Neutrophil (primary cell): Measurements from ENCODE around the gene COL4A1.
"Not testable (repeated sequence)": the region's sequence is repeated elsewhere in the genome, so short reads cannot be mapped to it uniquely, and the experiment has no call there.

ENCODE experiments used
- H3K27ac ChIP-seq: fragments of 200-600 bp; sonication (generic); 2 replicates; pipeline ENCODE4 v1.5.1; 2016; ENCODE audit warnings: mild to moderate bottlenecking, moderate library complexity
- H3K27me3 ChIP-seq: fragments of 200-600 bp; sonication (generic); 2 replicates; pipeline ENCODE4 v1.6.0; 2016; ENCODE audit warnings: mild to moderate bottlenecking
- H3K36me3 ChIP-seq: fragments of 200-600 bp; sonication (generic); 2 replicates; pipeline ENCODE4 v1.5.1; 2017
- H3K4me1 ChIP-seq, 2 experiments: fragments of 200-600 bp in 1 of 2; sonication (generic) in 1 of 2; 1 replicate in 1 of 2; 2 replicates in 1 of 2; pipeline versions ENCODE4 v1.5.1 to v1.6.1; 2013 to 2016; ENCODE audit warnings: low read depth in 1 of 2, low read length in 1 of 2, mild to moderate bottlenecking in 1 of 2, moderate library complexity in 1 of 2; ENCODE audit not compliant: control insufficient read depth in 1 of 2, insufficient read depth in 1 of 2
- H3K4me3 ChIP-seq, 2 experiments: fragments of 200-600 bp in 1 of 2; sonication (generic) in 1 of 2; 1 replicate in 1 of 2; 2 replicates in 1 of 2; pipeline ENCODE4 v1.5.1; 2013 to 2016; ENCODE audit warnings: low read depth in 1 of 2, low read length in 1 of 2, mild to moderate bottlenecking in 1 of 2, moderate library complexity in 1 of 2
- H3K9me3 ChIP-seq: fragments of 200-600 bp; sonication (generic); 2 replicates; pipeline ENCODE4 v1.5.1; 2016
- TF ChIP-seq, protein P1 (sequence below): fragments of 200-600 bp; sonication (generic); IDR thresholded peaks from 2 replicates; pipeline ENCODE4 v1.5.1; 2016; ENCODE audit warnings: antibody characterized with exemption

COL4A1 gene

DNA sequence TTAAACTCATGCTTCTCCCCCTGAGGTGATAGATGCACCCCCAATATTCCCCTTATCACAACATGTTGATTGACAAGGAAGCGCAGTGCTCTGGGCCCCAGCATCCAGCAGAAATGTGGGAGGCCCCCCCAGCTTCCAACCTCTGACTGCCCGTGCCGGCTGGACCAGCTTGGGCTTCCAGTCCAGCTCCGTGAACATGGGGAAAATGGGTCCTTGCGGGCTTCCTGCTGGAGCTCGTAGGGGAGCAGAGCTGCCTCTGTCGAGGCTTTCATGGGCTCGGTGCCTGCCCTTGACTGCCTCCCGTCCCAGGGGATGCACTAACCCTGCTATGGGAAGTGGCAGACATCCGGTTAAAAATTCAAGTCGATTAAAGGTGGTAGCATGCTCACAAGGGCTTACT lies 188.9 kb downstream of the COL4A1 start:
- Histone ChIP-seq H3K36me3 (no peaks in the 10 kb centered on the region), H3K27ac (no peak overlapping the region), H3K27me3 (peaks cover 27% of the 10 kb centered on the region), H3K4me3 (no peak overlapping the region), H3K9me3 (no peaks in the 10 kb centered on the region), H3K4me1 (peaks cover 11% of the 10 kb centered on the region in 2 experiments)
- TF ChIP-seq, protein P1, sequence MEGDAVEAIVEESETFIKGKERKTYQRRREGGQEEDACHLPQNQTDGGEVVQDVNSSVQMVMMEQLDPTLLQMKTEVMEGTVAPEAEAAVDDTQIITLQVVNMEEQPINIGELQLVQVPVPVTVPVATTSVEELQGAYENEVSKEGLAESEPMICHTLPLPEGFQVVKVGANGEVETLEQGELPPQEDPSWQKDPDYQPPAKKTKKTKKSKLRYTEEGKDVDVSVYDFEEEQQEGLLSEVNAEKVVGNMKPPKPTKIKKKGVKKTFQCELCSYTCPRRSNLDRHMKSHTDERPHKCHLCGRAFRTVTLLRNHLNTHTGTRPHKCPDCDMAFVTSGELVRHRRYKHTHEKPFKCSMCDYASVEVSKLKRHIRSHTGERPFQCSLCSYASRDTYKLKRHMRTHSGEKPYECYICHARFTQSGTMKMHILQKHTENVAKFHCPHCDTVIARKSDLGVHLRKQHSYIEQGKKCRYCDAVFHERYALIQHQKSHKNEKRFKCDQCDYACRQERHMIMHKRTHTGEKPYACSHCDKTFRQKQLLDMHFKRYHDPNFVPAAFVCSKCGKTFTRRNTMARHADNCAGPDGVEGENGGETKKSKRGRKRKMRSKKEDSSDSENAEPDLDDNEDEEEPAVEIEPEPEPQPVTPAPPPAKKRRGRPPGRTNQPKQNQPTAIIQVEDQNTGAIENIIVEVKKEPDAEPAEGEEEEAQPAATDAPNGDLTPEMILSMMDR, result no peak

DNA sequence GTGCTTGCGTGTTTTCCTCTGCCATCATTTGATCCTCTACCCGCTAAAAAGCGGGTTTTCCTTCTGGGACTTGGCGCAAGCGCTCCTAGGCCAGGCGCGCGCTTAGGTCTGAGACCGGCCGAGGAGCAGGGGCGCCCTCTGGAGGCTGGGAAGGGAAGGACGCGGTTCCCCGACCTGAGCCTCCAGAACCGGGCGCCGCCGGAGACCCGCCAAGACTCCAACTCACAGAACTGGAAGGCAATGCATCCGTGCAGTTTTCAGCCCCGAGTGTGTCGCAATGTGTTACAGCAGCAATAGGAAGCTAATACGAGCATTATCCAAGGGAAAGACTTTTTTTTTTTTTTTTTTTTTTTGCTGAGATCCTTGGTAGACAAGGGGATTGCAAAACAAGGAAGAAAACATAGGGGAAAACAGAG lies 190.9 kb downstream of the COL4A1 start:
- no peaks in the 10 kb centered on the region for H3K36me3 ChIP-seq
- no peak overlapping the region for H3K27ac ChIP-seq
- peaks cover 8% of the 10 kb centered on the region for H3K27me3 ChIP-seq
- peaks cover 14 to 15% of the 10 kb centered on the region in 2 experiments for H3K4me1 ChIP-seq
- H3K4me3 ChIP-seq, result peak overlapping the region in 1 of 2 experiments; percentile 23
- H3K9me3 ChIP-seq, result no peaks in the 10 kb centered on the region
- TF ChIP-seq, protein P1, result peak; percentile 86

DNA sequence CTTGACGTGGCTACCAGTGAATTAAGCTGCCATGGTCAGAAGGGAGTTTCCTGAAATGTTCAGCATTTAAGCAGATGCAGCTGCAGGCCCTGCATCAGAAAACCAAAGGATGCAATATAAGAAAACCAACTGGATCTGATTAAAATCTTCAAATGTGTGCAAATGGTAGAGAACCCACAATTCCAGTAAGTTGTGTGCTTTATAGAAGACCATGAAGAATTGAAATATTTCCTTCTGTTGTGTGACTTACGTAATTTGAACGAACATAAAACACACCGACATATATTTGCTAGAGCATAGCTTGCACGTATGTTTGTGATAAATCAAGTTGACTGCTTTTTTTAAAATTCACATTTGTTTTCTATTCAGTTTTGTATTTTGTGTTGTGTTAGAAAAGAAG lies 191.4 kb downstream of the COL4A1 start:
- no peaks in the 10 kb centered on the region for H3K9me3 ChIP-seq
- H3K27me3 ChIP-seq, result peaks cover 4% of the 10 kb centered on the region
- TF ChIP-seq, protein P1, result no peak
- no peak overlapping the region for H3K27ac ChIP-seq
- H3K4me3 ChIP-seq, result no peak overlapping the region
- H3K4me1 ChIP-seq, result peaks cover 14 to 15% of the 10 kb centered on the region in 2 experiments
- no peaks in the 10 kb centered on the region for H3K36me3 ChIP-seq

DNA sequence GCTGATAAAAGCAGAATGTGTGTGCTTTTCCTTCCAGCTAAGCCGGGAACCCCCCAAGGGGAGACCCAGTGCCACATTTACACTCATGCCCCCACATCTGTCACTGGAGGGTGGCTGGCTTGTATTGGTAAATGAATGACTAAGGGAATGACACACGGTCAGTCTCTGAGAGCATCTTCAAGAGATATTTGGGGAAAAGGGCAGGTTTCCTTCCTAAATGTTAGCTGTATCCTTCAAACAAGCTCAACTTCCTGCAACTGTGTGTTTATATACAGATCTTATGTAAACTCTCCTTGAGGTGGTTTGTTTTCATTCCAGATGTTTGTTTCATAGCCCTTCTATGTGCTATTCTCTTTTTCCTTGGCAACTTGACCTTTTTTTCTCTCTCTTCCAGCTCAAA lies 192.6 kb downstream of the COL4A1 start:
- Histone ChIP-seq H3K27me3 (no peaks in the 10 kb centered on the region), H3K4me3 (no peak overlapping the region), H3K9me3 (no peaks in the 10 kb centered on the region), H3K4me1 (peaks cover 14 to 15% of the 10 kb centered on the region in 2 experiments), H3K27ac (no peak overlapping the region), H3K36me3 (no peaks in the 10 kb centered on the region)
- TF ChIP-seq, protein P1, result no peak

DNA sequence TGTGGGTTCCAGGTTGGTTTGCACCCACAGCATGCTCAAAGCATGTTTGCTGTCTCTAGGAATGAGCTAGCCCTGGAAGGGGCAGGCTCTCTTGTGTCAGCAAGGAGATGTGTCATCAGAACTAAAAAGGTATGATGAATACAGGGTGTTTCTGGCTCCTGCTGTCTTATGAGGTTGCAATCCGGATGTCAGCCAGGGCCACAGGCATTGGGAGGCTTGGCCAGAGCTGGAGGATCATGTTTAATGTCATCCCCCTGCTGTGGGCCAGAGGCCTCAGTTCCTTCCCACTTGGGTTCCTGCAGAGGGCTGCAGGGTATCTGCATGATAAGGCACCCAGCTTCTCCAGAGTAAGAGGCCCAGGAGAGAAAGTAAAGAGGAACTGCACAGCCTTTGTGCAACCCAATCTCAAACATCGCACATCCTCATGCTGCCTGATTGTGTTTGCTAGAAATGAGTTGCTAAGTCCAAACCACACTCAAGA lies 193.6 kb downstream of the COL4A1 start:
- Histone ChIP-seq H3K4me3 (no peak overlapping the region), H3K27ac (no peak overlapping the region), H3K27me3 (no peaks in the 10 kb centered on the region), H3K4me1 (peaks cover 14 to 15% of the 10 kb centered on the region in 2 experiments), H3K9me3 (no peaks in the 10 kb centered on the region), H3K36me3 (no peaks in the 10 kb centered on the region)
- TF ChIP-seq, protein P1, result no peak

GRCh38 chr13:110112379-110112778 lies 194.6 kb downstream of the COL4A1 start:
- not testable (repeated sequence) for H3K27ac ChIP-seq, H3K4me3 ChIP-seq, H3K9me3 ChIP-seq, H3K27me3 ChIP-seq, H3K36me3 ChIP-seq
- TF ChIP-seq, protein P1, result peak; percentile 59
- H3K4me1 ChIP-seq, result peaks cover 14 to 15% of the 10 kb centered on the region in 2 experiments
